ENCODE measurements around the gene SGCG.
A peak's percentile ranks its signal among the peaks of the same experiment; 100 is the strongest.
"Not testable (repeated sequence)": the region's sequence is repeated elsewhere in the genome, so short reads cannot be mapped to it uniquely, and the experiment has no call there.

SGCG gene, protein sequence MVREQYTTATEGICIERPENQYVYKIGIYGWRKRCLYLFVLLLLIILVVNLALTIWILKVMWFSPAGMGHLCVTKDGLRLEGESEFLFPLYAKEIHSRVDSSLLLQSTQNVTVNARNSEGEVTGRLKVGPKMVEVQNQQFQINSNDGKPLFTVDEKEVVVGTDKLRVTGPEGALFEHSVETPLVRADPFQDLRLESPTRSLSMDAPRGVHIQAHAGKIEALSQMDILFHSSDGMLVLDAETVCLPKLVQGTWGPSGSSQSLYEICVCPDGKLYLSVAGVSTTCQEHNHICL

DNA sequence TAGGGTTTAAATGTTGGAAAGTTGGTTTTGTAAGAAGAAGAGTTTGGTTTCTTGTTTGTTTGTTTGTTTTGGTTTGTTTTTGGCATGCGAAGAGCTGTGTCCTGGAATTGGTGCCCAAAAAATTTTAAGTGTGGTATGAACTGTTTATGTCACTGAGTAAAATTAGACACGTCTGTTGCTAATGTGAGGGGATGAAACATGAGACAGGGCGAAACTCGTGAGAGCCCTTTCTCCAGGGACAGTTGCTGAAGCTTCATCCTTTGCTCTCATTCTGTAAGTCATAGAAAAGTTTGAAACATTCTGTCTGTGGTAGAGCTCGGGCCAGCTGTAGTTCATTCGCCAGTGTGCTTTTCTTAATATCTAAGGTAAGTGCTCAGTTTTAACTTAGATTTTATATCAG lies at the start of gene SGCG:
Gene SGCG (plus strand): TSS at position 269 of the 400 bp plus-strand sequence. CDS start 22,716 bp downstream, outside the sequence.
- DNase-seq, result no peak
- no peaks in the 10 kb centered on the region for H3K9me3 Mint-ChIP-seq
- peaks cover 5% of the 10 kb centered on the region for H3K27me3 Mint-ChIP-seq
- no peaks in the 10 kb centered on the region for H3K4me1 Mint-ChIP-seq (ENCODE audit: low read depth)
- H3K4me3 Mint-ChIP-seq, result no peak within 1 kb of the TSS
- H3K27ac Mint-ChIP-seq, result no peak within 1 kb of the TSS
- no peaks in the 10 kb centered on the region for H3K36me3 Mint-ChIP-seq (ENCODE audit: low read depth)

DNA sequence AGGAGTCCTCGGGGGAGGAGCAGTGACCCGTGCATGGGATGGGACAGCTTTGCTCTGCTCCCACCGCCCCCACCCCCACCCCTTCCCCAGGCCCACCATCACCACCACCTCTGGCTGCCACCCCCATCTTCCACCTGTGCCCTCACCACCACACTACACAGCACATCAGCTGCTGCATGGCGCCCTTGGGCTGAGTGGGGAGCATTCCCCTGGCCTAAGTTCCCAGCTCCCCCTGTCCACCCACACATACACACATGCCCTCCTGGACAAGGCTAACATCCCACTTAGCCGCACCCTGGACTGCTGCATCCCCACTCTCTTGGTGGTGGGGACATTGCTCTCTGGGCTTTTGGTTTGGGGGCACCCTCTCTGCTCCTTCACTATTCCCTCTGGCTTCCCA lies 46.2 kb upstream of the SGCG start:
- Mint-ChIP-seq H3K4me3 (no peak overlapping the region), H3K27ac (no peak overlapping the region), H3K4me1 (ENCODE audit: low read depth) (no peaks in the 10 kb centered on the region), H3K36me3 (ENCODE audit: low read depth) (no peaks in the 10 kb centered on the region), H3K9me3 (no peaks in the 10 kb centered on the region), H3K27me3 (peaks cover 6% of the 10 kb centered on the region)
- DNase-seq, result no peak

DNA sequence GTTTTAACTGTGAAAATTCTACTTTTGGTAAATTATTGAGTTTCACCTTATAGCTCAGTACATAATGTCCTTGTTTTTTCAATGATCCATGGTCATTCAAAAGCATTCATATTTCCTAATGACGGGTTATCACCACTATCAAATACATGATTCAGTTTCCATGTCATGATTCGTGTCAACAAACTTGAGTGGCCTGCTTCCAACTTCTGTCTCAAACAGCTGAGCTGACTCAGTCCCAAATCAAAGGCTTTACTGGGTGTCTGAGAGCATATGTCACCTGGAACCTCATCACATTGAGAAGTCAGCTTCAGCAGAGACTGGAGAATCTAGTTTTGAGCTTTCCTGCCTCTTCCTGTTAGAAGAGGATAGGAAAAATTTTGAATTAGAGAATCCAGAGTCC lies 40.3 kb upstream of the SGCG start:
- DNase-seq, result no peak
- Mint-ChIP-seq H3K4me1 (ENCODE audit: low read depth) (no peaks in the 10 kb centered on the region), H3K36me3 (ENCODE audit: low read depth) (no peaks in the 10 kb centered on the region), H3K27ac (no peak overlapping the region), H3K9me3 (no peaks in the 10 kb centered on the region), H3K27me3 (peaks cover 4% of the 10 kb centered on the region), H3K4me3 (no peak overlapping the region)

DNA sequence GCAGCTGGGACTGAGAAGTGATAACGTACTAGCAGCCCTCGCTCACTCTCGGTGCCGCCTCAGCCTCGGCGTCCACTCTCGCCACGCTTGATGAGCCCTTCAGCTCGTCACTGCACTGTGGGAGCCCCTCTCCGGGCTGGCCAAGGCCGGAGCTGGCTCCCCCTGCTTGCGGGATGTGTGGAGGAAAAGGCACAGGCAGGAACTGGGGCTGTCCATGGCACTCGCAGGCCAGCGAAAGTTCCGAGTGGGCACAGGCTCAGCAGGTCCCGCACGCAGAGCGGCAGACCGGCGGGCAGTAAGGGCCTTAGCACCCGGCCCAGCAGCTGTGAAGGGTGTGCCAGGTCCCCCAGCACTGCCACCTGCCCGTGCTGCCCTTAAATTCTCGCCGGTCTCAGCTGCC lies 38.8 kb upstream of the SGCG start:
- H3K9me3 Mint-ChIP-seq, result no peaks in the 10 kb centered on the region
- H3K36me3 Mint-ChIP-seq (ENCODE audit: low read depth), result no peaks in the 10 kb centered on the region
- no peak overlapping the region for H3K27ac Mint-ChIP-seq
- no peaks in the 10 kb centered on the region for H3K4me1 Mint-ChIP-seq (ENCODE audit: low read depth)
- no peak for DNase-seq
- H3K27me3 Mint-ChIP-seq, result peaks cover 4% of the 10 kb centered on the region
- no peak overlapping the region for H3K4me3 Mint-ChIP-seq

DNA sequence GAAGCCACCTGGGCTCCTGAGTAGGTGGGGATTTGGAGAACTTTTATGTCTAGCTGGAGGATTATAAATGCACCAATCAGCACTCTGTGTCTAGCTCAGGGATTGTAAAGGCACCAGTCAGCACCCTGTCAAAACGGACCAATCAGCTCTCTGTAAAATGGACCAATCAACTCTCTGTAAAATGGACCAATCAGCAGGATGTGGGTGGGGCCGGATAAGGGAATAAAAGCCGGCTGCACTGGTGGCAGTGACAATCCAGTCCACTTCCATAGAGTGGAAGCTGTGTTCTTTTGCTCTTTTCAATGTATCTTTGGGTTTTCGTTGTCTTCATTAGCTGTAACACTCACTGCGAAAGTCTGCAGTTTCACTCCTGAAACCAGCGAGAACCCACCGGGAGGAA lies 38.2 kb upstream of the SGCG start:
- H3K27me3 Mint-ChIP-seq; H3K4me3 Mint-ChIP-seq; DNase-seq; H3K27ac Mint-ChIP-seq; H3K9me3 Mint-ChIP-seq; H3K4me1 Mint-ChIP-seq (ENCODE audit: low read depth); H3K36me3 Mint-ChIP-seq (ENCODE audit: low read depth): not testable (repeated sequence)

DNA sequence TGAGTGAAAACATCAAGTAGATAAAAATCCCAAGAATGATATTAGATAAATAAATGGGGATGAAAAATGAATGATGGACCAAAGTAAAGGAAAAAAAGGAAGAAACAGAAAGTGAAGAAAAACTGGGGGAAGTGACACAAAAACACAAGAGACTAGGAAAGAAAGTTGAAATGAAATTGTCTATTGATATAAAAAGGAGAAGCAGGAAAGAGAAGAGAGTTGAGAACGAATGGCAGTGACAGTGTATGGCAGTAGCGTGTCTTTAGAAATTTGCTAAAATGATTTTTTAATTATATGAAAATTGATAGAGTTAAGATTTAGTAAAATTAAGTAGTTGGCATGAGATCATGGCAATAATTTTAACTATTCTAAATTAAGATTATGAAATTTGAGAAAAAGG lies 36.3 kb upstream of the SGCG start:
- no peaks in the 10 kb centered on the region for H3K9me3 Mint-ChIP-seq
- H3K27ac Mint-ChIP-seq, result no peak overlapping the region
- H3K4me3 Mint-ChIP-seq, result no peak overlapping the region

DNA sequence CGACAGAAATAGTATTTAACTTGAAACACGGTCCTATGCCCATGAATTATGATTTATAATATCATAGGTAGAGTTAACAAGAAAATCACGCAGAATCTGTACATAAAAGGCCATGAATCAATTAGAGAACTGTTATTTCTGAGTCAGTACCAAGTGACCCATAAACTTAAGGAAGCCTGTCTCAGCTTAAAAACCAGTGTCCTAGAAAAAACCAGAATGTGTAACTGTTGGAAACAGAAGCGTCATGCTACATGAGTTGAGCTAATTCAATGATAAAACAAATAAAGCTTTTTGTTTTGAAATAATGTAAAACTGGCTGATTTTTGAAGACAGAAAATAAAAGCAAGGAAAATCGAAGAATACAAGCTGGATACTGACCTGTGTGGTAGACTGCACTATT lies 34.8 kb upstream of the SGCG start:
- Mint-ChIP-seq H3K27ac (no peak overlapping the region), H3K27me3 (peaks cover 4% of the 10 kb centered on the region), H3K4me1 (ENCODE audit: low read depth) (no peaks in the 10 kb centered on the region), H3K36me3 (ENCODE audit: low read depth) (no peaks in the 10 kb centered on the region), H3K9me3 (no peaks in the 10 kb centered on the region), H3K4me3 (no peak overlapping the region)
- no peak for DNase-seq

More for the DNA sequence above, 36.3 kb upstream of the SGCG start:
- H3K4me1 Mint-ChIP-seq (ENCODE audit: low read depth), result no peaks in the 10 kb centered on the region
- peaks cover 4% of the 10 kb centered on the region for H3K27me3 Mint-ChIP-seq
- no peaks in the 10 kb centered on the region for H3K36me3 Mint-ChIP-seq (ENCODE audit: low read depth)
- DNase-seq, result no peak

DNA sequence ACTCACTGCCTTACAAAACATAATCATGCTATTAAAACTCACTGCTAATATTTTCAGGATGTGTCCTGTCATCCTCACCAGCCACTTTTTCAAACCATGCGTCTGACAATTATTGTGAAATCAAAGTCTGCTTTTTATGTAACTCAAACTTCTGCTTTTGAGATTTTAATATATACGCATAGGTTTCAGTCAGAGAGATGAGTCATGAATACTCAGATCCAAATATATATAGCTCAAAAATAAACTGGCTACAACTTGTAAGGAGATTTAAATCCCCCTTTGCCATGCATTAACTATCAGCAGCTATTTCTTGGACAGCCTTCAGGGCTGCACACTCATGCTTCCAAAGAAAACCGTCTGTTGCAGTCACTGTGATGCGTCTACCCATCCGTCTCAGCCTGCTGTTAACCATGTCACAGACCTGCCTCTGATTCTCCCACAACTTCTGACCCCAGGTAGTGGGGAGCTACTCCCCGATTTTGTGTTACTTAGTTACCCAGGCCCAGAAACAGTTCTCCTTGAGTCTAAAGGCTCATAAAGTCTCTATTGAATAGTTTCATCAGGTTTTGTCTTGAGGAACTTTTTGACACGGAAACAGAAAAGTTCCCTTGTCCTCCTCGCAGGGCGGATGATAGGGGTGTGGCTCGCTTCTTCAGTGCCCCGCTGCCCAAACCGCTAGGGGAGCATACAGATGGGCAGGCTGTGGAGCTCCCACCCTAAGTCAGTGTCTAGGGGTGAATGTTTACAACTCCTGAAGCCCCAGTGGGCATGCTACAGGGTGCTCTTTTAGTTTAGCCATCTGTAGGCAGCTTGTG lies 33.8 kb upstream of the SGCG start:
- Mint-ChIP-seq H3K27ac (no peak overlapping the region), H3K9me3 (no peaks in the 10 kb centered on the region), H3K4me1 (ENCODE audit: low read depth) (no peaks in the 10 kb centered on the region), H3K27me3 (peaks cover 4% of the 10 kb centered on the region), H3K36me3 (ENCODE audit: low read depth) (no peaks in the 10 kb centered on the region), H3K4me3 (no peak overlapping the region)
- DNase-seq, result no peak

DNA sequence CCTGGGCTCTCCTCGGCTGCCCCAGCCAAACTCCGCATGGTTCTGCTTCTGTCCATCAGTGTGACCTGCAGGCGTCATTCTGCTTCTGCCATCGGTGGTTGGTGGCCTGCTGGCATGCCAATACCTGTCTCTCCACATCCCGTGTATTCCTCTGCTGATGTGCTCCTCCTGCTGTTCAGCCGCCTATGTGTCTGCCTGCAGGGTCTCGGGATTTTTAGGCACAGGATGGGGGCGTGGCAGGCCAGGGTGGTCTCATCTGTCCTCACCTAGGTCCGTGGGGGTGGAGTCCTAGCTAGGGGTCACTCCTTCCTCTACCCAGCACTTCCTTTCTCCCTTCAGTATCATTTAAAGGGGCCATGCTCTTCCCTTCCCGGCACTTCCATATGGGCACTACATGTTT lies 33.0 kb upstream of the SGCG start:
- Mint-ChIP-seq H3K4me3 (no peak overlapping the region), H3K36me3 (ENCODE audit: low read depth) (no peaks in the 10 kb centered on the region), H3K27ac (no peak overlapping the region), H3K9me3 (no peaks in the 10 kb centered on the region), H3K4me1 (ENCODE audit: low read depth) (no peaks in the 10 kb centered on the region), H3K27me3 (peaks cover 2% of the 10 kb centered on the region)
- DNase-seq, result no peak

DNA sequence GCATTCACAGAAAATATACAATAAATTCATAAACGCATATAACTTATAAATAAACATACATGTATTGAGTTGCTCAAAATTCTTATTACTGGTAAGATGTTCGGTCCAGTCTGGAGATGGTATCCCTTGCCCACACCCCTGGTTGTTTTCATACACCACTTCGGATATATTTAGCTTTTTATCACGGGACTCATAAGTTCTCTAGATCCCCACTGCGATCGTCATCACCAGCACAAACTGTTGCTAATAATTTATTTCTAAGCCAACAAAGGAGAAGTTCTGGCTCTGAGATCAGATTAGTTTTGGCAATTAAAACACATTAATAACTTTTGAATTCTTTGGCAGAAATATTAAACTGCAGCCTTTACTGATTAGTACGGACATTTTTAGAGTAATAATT lies 23.0 kb upstream of the SGCG start:
- peaks cover 4% of the 10 kb centered on the region for H3K4me1 Mint-ChIP-seq (ENCODE audit: low read depth)
- H3K36me3 Mint-ChIP-seq (ENCODE audit: low read depth), result no peaks in the 10 kb centered on the region
- H3K4me3 Mint-ChIP-seq, result no peak overlapping the region
- H3K9me3 Mint-ChIP-seq, result no peaks in the 10 kb centered on the region
- H3K27ac Mint-ChIP-seq, result no peak overlapping the region
- H3K27me3 Mint-ChIP-seq, result peaks cover 52% of the 10 kb centered on the region
- DNase-seq, result no peak

DNA sequence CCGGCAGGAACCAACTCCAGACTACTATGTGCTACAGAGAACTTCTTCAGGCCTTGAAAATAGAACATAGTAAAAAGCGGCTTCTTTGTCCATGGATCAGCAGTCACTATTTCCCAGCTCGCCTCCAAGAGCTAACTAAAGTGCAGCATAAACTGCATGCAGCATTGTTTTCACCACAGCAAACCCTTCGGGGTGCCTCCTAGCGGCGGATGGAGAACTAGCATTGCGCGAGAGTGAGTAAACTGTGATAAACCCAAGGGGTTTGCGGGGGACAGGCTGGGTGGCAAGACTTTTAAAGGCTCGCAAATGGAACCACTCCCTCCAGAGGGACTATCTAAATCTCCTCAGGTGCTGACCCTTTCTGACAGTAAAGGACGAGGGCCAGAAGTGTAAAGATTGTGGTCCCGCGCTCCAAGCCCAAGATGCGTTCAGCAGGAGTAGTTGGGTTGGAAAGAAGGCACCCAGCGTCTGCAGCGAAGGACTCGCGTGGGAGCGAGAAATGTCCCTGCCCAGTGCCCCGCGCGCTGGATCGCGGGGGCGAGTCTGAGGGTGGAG lies 21.5 kb upstream of the SGCG start:
- Mint-ChIP-seq H3K4me3 (no peak overlapping the region), H3K36me3 (ENCODE audit: low read depth) (no peaks in the 10 kb centered on the region), H3K9me3 (no peaks in the 10 kb centered on the region), H3K27me3 (peaks cover 47% of the 10 kb centered on the region), H3K27ac (no peak overlapping the region), H3K4me1 (ENCODE audit: low read depth) (peaks cover 4% of the 10 kb centered on the region)
- peak; percentile 40 for DNase-seq

DNA sequence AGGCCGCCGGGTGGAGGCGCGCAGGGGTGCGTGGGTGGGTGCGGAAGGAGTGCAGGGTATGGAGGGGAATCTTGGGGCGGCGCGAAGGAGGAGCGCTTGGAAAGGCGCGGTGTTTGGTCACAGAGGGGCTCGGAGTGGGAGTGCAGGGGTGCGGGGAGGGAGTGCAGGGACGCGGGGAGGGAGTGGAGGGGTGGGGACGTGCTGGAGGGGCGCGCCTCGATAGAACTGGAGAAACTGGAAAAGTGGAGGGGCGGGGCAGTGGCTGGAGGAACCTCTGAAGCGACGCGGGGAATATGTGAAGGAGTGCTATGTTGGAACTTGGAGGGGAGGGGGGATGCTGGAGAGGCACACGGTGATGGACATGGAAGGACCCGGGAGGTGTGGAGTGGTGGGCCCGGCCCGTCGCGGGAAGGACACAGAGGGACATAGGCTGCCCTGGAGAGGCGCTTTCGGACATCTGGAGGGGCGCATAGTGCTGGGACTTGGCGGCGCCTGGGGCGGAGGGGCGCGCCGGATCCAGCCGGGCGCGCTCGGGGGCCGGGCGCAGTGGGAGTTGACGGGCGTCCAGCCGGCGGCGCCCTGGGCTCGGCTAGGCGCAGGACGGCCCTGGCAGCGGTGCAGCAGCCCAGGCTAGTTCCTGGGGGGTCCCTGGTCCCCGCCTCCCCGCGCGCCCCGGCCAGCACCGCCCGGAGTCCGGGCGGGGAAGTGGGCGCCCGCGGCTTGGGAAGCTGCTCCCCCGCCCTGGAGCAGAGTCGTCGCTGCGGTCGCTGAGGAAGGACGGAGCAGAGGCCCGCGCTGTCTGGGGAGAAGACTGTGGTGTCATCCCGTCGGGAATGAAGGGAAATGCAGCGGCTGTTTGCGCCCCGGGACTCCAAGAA lies 20.8 kb upstream of the SGCG start:
- Mint-ChIP-seq H3K4me1 (ENCODE audit: low read depth) (peaks cover 4% of the 10 kb centered on the region), H3K27ac (no peak overlapping the region), H3K9me3 (no peaks in the 10 kb centered on the region), H3K27me3 (peaks cover 43% of the 10 kb centered on the region), H3K36me3 (ENCODE audit: low read depth) (no peaks in the 10 kb centered on the region), H3K4me3 (no peak overlapping the region)
- DNase-seq, result no peak

DNA sequence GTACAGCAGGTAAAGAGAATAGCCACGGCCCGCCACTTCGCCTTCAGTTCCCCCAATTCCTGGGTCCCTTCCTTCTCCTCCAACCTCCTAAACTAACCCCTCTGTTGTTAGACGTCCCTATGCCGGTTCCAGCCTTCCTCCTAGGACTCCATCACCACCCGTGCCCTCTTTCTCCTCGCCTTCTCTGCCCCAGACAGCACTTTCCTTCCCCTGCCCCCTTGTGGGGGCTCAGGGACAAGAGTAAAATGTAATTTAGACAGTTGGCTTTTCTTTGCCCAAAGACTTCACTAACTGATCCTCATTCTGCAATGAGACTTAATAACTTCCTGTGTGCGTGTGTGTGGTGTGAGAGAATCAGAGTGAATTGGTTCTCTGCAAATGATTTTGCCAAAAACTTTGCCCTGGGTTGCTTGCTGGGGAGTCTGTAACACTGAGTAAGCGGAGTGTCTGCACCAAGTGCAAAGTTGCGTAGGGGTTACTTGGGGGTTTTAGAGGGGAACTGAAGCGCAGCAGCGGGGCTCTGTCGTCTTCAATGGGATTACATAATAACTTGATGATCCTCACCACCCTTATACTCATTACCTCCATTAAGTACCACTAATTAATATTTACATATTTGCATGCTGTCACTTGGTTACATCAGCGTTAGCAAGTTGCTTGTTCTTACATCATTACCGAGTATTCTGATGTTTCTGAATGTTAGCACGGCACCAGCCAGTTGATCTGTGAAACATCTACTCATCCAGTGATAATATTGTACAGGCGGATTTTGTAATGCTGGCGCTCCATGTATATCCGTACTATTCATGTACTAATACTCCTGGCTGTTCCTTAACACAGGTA lies 19.9 kb upstream of the SGCG start:
- H3K4me1 Mint-ChIP-seq (ENCODE audit: low read depth), result peaks cover 4% of the 10 kb centered on the region
- H3K27ac Mint-ChIP-seq, result no peak overlapping the region
- DNase-seq, result no peak
- H3K27me3 Mint-ChIP-seq, result peaks cover 41% of the 10 kb centered on the region
- H3K36me3 Mint-ChIP-seq (ENCODE audit: low read depth), result no peaks in the 10 kb centered on the region
- H3K9me3 Mint-ChIP-seq, result no peaks in the 10 kb centered on the region
- no peak overlapping the region for H3K4me3 Mint-ChIP-seq

DNA sequence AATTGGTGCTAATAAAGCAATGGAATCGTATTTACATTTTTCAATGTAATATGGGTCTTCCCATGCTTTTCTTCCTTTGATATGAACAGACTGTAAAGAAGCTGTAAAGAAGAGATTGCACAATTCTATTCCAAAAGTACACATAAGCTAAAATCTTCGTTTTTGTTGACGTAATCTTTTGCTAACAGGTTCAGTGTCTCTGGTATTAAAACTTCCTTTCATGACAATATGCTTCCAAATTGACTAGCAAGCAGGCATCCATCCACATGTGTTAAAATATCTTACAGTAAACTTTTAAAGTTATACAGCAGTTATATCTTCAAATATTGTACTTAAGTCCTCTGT lies 19.3 kb upstream of the SGCG start:
- Mint-ChIP-seq H3K4me3 (no peak overlapping the region), H3K4me1 (ENCODE audit: low read depth) (peaks cover 4% of the 10 kb centered on the region), H3K9me3 (no peaks in the 10 kb centered on the region), H3K27me3 (peaks cover 38% of the 10 kb centered on the region), H3K27ac (no peak overlapping the region), H3K36me3 (ENCODE audit: low read depth) (no peaks in the 10 kb centered on the region)
- no peak for DNase-seq

All from activated T-cell treated with anti-CD3 and anti-CD28 coated beads, Interleukin-2, amount 50 U/mL, for 24 hours (primary cell).